Measurements from ENCODE around the gene SPATS2L. TPM values are rescaled to one million over a fixed set of nuclear protein-coding genes. Genes with fewer than 3 reads are reported as not detected.

The SPATS2L gene
- total RNA-seq, 1 donor from 2014 or later = 100 TPM

DNA sequence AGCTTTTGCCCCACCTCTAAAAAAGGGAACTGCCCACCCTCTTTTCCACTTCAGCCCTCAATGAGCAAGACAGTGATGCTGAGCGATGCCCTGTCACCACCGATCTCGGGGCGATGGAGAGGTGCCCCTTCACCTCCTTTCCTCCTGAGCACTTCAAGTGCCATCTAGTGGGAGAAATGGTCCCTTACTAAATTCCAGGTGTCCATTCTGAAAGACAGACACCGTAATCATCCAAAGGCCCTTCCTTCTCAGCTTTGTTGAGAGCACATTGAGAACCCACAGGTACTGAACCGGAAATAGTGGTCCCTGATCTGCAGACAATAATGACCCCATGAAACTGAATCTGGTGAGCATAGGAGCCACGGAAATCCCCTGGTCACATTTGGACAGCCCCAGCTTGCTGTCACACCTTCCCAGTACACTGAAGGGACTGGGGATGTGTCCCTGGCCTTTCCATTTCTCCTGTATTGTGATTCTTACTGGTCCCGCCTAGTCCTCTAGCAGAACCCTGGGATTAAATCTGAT, 164.9 kb downstream of the SPATS2L start:
- no peaks in the 10 kb centered on the region for H3K9me3 ChIP-seq
- H3K27ac ChIP-seq = no peak overlapping the region
- DNase-seq (no peak), ATAC-seq (peak in 1 of 2 donors; percentile 18)
- H3K4me1 ChIP-seq = no peaks in the 10 kb centered on the region
- H3K4me3 ChIP-seq = no peak overlapping the region
- TF ChIP-seq, protein P1, sequence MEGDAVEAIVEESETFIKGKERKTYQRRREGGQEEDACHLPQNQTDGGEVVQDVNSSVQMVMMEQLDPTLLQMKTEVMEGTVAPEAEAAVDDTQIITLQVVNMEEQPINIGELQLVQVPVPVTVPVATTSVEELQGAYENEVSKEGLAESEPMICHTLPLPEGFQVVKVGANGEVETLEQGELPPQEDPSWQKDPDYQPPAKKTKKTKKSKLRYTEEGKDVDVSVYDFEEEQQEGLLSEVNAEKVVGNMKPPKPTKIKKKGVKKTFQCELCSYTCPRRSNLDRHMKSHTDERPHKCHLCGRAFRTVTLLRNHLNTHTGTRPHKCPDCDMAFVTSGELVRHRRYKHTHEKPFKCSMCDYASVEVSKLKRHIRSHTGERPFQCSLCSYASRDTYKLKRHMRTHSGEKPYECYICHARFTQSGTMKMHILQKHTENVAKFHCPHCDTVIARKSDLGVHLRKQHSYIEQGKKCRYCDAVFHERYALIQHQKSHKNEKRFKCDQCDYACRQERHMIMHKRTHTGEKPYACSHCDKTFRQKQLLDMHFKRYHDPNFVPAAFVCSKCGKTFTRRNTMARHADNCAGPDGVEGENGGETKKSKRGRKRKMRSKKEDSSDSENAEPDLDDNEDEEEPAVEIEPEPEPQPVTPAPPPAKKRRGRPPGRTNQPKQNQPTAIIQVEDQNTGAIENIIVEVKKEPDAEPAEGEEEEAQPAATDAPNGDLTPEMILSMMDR (IDR thresholded peaks at IDR 0.05) = peak; percentile 43
- intact Hi-C loops (cut with DNase I) = no loop called here
- H3K27me3 ChIP-seq (ENCODE audit: low read depth) = no peaks in the 10 kb centered on the region
- H3K36me3 ChIP-seq = peaks cover 90% of the 10 kb centered on the region

DNA sequence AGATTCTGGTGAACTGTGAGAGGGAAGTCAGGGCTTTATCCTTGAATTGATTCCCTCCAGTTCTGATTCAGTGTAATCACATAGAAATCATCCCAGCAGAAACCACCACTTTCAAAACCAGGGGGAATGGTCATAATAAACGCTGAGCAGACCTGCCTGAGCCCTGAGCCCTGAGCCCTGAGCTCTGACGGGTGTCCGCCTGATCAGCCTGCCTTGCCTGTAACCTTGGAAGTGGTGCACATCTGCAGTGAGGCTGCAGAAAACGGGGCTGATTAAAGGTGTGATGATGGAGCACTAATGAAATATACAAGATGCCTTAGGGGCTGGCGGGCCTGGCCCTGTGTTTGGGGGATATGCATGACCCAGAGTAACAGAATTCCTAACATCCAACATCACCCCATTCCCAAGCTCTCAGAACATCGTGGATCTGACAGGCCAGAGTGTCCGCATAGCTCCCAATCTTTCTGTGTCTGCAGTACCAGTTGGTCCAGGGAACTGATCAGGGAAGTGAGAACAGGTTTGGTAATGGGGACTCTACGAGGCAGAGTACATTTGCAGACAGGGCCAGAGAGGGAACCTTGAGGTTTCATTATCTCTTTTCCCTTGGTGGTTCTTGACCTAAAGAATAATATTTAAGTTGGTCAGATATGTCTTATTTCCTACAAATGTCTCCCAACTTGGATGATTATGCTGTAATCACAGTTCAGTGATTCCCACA, 165.6 kb downstream of the SPATS2L start:
- H3K9me3 ChIP-seq = no peaks in the 10 kb centered on the region
- H3K4me1 ChIP-seq = no peaks in the 10 kb centered on the region
- TF ChIP-seq, protein P1 (IDR thresholded peaks at IDR 0.05) = no peak
- H3K4me3 ChIP-seq = no peak overlapping the region
- H3K36me3 ChIP-seq = peaks cover 92% of the 10 kb centered on the region
- ATAC-seq (no peak), DNase-seq (no peak)
- H3K27me3 ChIP-seq (ENCODE audit: low read depth) = no peaks in the 10 kb centered on the region
- intact Hi-C loops (cut with DNase I) = no loop called here
- no peak overlapping the region for H3K27ac ChIP-seq

DNA sequence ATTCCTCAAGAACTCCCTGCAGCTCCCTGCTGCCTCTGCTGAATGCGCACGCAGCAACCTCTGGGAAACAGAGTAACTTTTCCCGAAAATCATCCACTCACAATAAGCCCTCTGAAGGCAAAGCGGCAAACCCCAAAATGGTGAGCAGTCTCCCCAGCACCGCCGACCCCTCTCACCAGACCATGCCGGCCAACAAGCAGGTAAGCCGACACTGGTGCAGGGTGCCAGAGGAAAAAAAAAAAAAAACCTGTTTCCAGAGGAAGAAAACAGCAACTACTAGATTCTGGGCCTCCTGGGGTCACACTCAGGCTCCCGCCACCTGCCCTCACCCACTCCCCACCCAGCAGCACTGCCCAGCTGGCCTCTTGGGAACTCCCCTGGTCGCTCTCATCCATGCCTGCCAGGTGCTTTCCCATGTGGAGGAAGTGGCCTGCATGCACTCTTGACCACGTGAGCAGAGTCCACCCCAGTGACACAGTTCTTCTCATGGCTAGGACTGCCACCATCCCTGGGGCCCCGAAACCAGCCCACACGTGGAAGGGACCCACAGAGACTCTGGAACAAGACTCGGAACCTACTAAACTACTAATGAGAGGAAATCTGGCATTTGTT, 166.5 kb downstream of the SPATS2L start:
- Histone ChIP-seq H3K27me3 (ENCODE audit: low read depth) (no peaks in the 10 kb centered on the region), H3K9me3 (no peaks in the 10 kb centered on the region), H3K27ac (no peak overlapping the region), H3K36me3 (peaks cover 92% of the 10 kb centered on the region), H3K4me1 (no peaks in the 10 kb centered on the region), H3K4me3 (no peak overlapping the region)
- DNase-seq (no peak), ATAC-seq (no peak)
- intact Hi-C loops (cut with DNase I) = no loop called here
- TF ChIP-seq, protein P1 (IDR thresholded peaks at IDR 0.05) = no peak

GRCh38 chr2:200475795-200476194, 169.3 kb downstream of the SPATS2L start:
- Histone ChIP-seq H3K27me3 (ENCODE audit: low read depth) (no peaks in the 10 kb centered on the region), H3K36me3 (peaks cover 81% of the 10 kb centered on the region), H3K27ac (no peak overlapping the region), H3K4me3 (no peak overlapping the region), H3K9me3 (no peaks in the 10 kb centered on the region), H3K4me1 (peaks cover 4% of the 10 kb centered on the region)
- intact Hi-C loops (cut with DNase I) = no loop called here
- DNase-seq (no peak), ATAC-seq (no peak)
- TF ChIP-seq, protein P1 (IDR thresholded peaks at IDR 0.05) = no peak

GRCh38 chr2:200476836-200477235, 170.3 kb downstream of the SPATS2L start:
- H3K9me3 ChIP-seq = no peaks in the 10 kb centered on the region
- TF ChIP-seq, protein P1 (IDR thresholded peaks at IDR 0.05) = no peak
- no peak overlapping the region for H3K27ac ChIP-seq
- intact Hi-C loops (cut with DNase I) = no loop called here
- peaks cover 73% of the 10 kb centered on the region for H3K36me3 ChIP-seq
- ATAC-seq (no peak), DNase-seq (no peak)
- H3K4me3 ChIP-seq = no peak overlapping the region
- no peaks in the 10 kb centered on the region for H3K27me3 ChIP-seq (ENCODE audit: low read depth)
- H3K4me1 ChIP-seq = peaks cover 10% of the 10 kb centered on the region

All from lower lobe of right lung (tissue), 2 donors.